K562 (cell line): ENCODE measurements around the gene ARHGAP10. TPM values are rescaled to one million over a fixed set of nuclear protein-coding genes. Genes with fewer than 3 reads are reported as not detected.

Source experiments
- ATAC-seq: fragments of 200-7000 bp; cut with Tn5 transposase; 3 replicates; pipeline ENCODE4 v1.9.1; 2020; ENCODE audit warnings: moderate library complexity
- BruUV-seq: library from RNA; stranded (reverse); fragments of 400-500 nt; replicated peaks from 2 replicates; lab custom pipeline; 2021; lab: Mats Ljungman, UMichigan
- CTCF ChIA-PET: fragments of 300-600 bp; formaldehyde crosslinking; extraction: SDS; loops from one replicate; lab custom pipeline; 2021; ENCODE audit warnings: low intra/inter-chr PET ratio; lab: Yijun Ruan, JAX
- POLR2A ChIA-PET: fragments of 300-600, 350-650 bp; sonication (Branson Sonifier 250); formaldehyde crosslinking; extraction: SDS; loops from one replicate; lab custom pipeline; 2021; ENCODE audit warnings: antibody characterized with exemption, inconsistent platforms; lab: Yijun Ruan, JAX
- DNase-seq, 4 experiments: peaks; one replicate each; pipeline versions ENCODE4 v3.0.0 to v3.0.0-alpha.2; 2011 to 2018; ENCODE audit warnings: low spot score in 3 of 4, mixed read lengths in 3 of 4; ENCODE audit errors: extremely low read depth in 1 of 4
- FAIRE-seq: peaks from 2 replicates; lab custom pipeline; 2011; peaks lifted over from hg19 to GRCh38; lab: Jason Lieb, UNC
- H2AFZ ChIP-seq: 2 replicates; pipeline ENCODE4 v1.6.0; 2011; ENCODE audit warnings: low read depth, low read length, control low read depth, inconsistent platforms
- H3K27ac ChIP-seq: fragments of 200-600 bp; 3 replicates; pipeline ENCODE4 v1.8.0; 2011; ENCODE audit warnings: low read depth, mild to moderate bottlenecking, control low read depth, inconsistent platforms, low read length, moderate library complexity, mixed read lengths; ENCODE audit errors: extremely low read depth
- H3K27me3 ChIP-seq, 2 experiments: fragments of 300-600 bp in 1 of 2; 2 replicates in 1 of 2; 3 replicates in 1 of 2; pipeline versions ENCODE4 v1.6.0 to v1.8.0; 2011; ENCODE audit warnings: inconsistent platforms in 2 of 2, low read length in 2 of 2, mild to moderate bottlenecking in 1 of 2, mixed read lengths in 1 of 2, moderate library complexity in 1 of 2; ENCODE audit not compliant: control insufficient read depth in 2 of 2, insufficient read depth in 2 of 2
- H3K36me3 ChIP-seq: fragments of 300-600 bp; 3 replicates; pipeline ENCODE4 v1.8.0; 2011; ENCODE audit warnings: mild to moderate bottlenecking, low read length, inconsistent platforms; ENCODE audit not compliant: control insufficient read depth, insufficient read depth
- H3K4me1 ChIP-seq, 2 experiments: fragments of 200-600 bp in 1 of 2; replicated peaks in 1 of 2; 2 replicates in 1 of 2; 3 replicates in 1 of 2; pipeline versions ENCODE4 v1.5.1 to v1.8.0; 2011; ENCODE audit warnings: inconsistent platforms in 2 of 2, low read length in 2 of 2, mild to moderate bottlenecking in 1 of 2, mixed read lengths in 1 of 2, moderate library complexity in 1 of 2; ENCODE audit not compliant: control insufficient read depth in 2 of 2, insufficient read depth in 2 of 2
- H3K4me2 ChIP-seq: 2 replicates; pipeline ENCODE4 v1.6.1; 2011; ENCODE audit warnings: low read length, control low read depth, inconsistent platforms, mixed read lengths; ENCODE audit not compliant: insufficient read depth
- H3K4me3 ChIP-seq: fragments of 200-600 bp; sonication (generic), shearing (Covaris generic); 2 replicates; pipeline ENCODE4 v1.5.1; 2016; ENCODE audit warnings: control low read depth, inconsistent platforms
- H3K79me2 ChIP-seq: fragments of 200-600 bp; 3 replicates; pipeline ENCODE4 v1.8.0; 2011; ENCODE audit warnings: low read length, inconsistent platforms; ENCODE audit not compliant: control insufficient read depth, insufficient read depth
- H3K9ac ChIP-seq, 2 experiments: 2 replicates each; pipeline versions ENCODE4 v1.6.0 to v1.6.1; 2011; ENCODE audit warnings: low read depth in 2 of 2, low read length in 2 of 2, control low read depth in 1 of 2, inconsistent platforms in 1 of 2, mild to moderate bottlenecking in 1 of 2, mixed read lengths in 1 of 2; ENCODE audit not compliant: insufficient read depth in 1 of 2
- H3K9me1 ChIP-seq: one replicate; pipeline ENCODE4 v1.6.0; 2011; ENCODE audit warnings: inconsistent platforms, mild to moderate bottlenecking, low read length, moderate library complexity; ENCODE audit not compliant: control insufficient read depth, insufficient read depth
- H3K9me3 ChIP-seq: replicated peaks from 2 replicates; pipeline ENCODE4 v1.5.1; 2011; ENCODE audit warnings: low read depth, low read length, inconsistent platforms; ENCODE audit not compliant: control insufficient read depth, insufficient read depth
- H4K20me1 ChIP-seq: replicated peaks from 2 replicates; pipeline ENCODE4 v1.6.1; 2011; ENCODE audit warnings: low read length, inconsistent platforms, mixed read lengths; ENCODE audit not compliant: control insufficient read depth, insufficient read depth
- ATF2 ChIP-seq: sonication (generic); formaldehyde crosslinking; IDR thresholded peaks from 2 replicates; pipeline ENCODE4 v1.8.1; 2022; ENCODE audit warnings: missing genetic modification reagents
- HMG20A ChIP-seq: fragments of 450-650 bp; formaldehyde crosslinking; conservative IDR thresholded peaks from 2 replicates; pipeline ENCODE4 v1.4.0; 2020; ENCODE audit warnings: mild to moderate bottlenecking, mixed read lengths
- ZNF41 ChIP-seq: fragments of 250-450 bp; sonication (Bioruptor Pico); conservative IDR thresholded peaks from 2 replicates; pipeline ENCODE4 v1.4.0; 2020; ENCODE audit warnings: mild to moderate bottlenecking
- ZNF778 ChIP-seq: fragments of 450-650 bp; formaldehyde crosslinking; IDR thresholded peaks from 2 replicates; pipeline ENCODE4 v1.4.0; 2020; ENCODE audit warnings: mild to moderate bottlenecking, moderate library complexity
- WGBS: fragments of 100-300 bp; shearing (Covaris generic); methylation state at CpG from one replicate; pipeline ENCODE4 v1.1.6; 2016; ENCODE audit warnings: low coverage, mixed read lengths; ENCODE audit not compliant: insufficient coverage; ENCODE audit errors: missing lambda C conversion rate; 5-methylcytosine and 5-hydroxymethylcytosine counted together
- in situ Hi-C: fragments of 300-500 bp; cut with MboI; formaldehyde crosslinking; loops from 4 replicates; pipeline ENCODE4 v1.15.0; 2018; ENCODE audit warnings: inconsistent platforms, mixed read lengths
- intact Hi-C: fragments of 100-400 bp; cut with micrococcal nuclease; formaldehyde crosslinking; loops from 2 replicates; pipeline ENCODE4 v1.14.2; 2022
- polyA plus RNA-seq, 8 experiments: library from polyadenylated mRNA; depleted of rRNA in 4 of 8; stranded (reverse) in 5 of 8; unstranded in 3 of 8; fragments of >200 nt; fragmentation: Nextera tagmentation in 2 of 8; fragmentation: Illumina TruSeq in 1 of 8; extraction: Ambion mirVana in 2 of 8; extraction: Trizol in 1 of 8; gene quantifications; 2 replicates each; pipeline versions ENCODE4 v1.2.1 to v1.2.3, GENCODE V29; 2011 to 2014; ENCODE audit warnings: inconsistent platforms in 1 of 8, missing spikeins in 1 of 8
- total RNA-seq, 7 experiments: library from RNA; depleted of rRNA in 6 of 7; stranded (reverse); fragments of >200 nt in 6 of 7; fragmentation: Illumina TruSeq in 2 of 7; extraction: Trizol in 2 of 7; gene quantifications; 2 replicates each; pipeline versions ENCODE4 v1.2.1 to v1.2.3, GENCODE V29; 2011 to 2021; ENCODE audit warnings: low replicate concordance in 1 of 7

ARHGAP10 gene
- total and polyA plus RNA-seq, 9 of the 15 experiments (the other 6 are each of a cell fraction or from before 2014, with no cell fraction given): 0.03 to 0.22 (median 0.06) TPM; not detected in 3

- CTCF ChIA-PET: no interaction called here
- FAIRE-seq: no peak
- no TSS peak for BruUV-seq
Observed at GRCh38 chr4:147840838-147841738, 109.2 kb downstream of the ARHGAP10 start.

More at GRCh38 chr4:147840838-147841738, 109.2 kb downstream of the ARHGAP10 start:
- 0% methylated on average over 4 of the region's 4 CpGs for WGBS
- H3K4me3 ChIP-seq: no peak overlapping the region
- no peaks in the 10 kb centered on the region for H4K20me1 ChIP-seq
- H3K4me1 ChIP-seq: no peaks in the 10 kb centered on the region; a peak in 1 of 5 replicates
- no peak overlapping the region for H3K27ac ChIP-seq
- intact Hi-C loops: no loop called here
- DNase-seq (no peak), ATAC-seq (no peak)
- POLR2A ChIA-PET: no interaction called here
- no peak overlapping the region for H3K4me2 ChIP-seq
- in situ Hi-C loops: no loop called here
- H3K36me3 ChIP-seq: no peaks in the 10 kb centered on the region
- H3K9me3 ChIP-seq: no peaks in the 10 kb centered on the region
- no peaks in the 10 kb centered on the region for H3K9me1 ChIP-seq
- H3K79me2 ChIP-seq: no peaks in the 10 kb centered on the region
- TF ChIP-seq ZNF778 (no peak), ZNF41 (no peak), HMG20A (CRISPR knock-in tag) (no peak), ATF2 (no peak)
- H3K9ac ChIP-seq: no peak overlapping the region
- H2AFZ ChIP-seq: no peak overlapping the region
- H3K27me3 ChIP-seq: no peaks in the 10 kb centered on the region; a peak in 1 of 5 replicates
